Measurements from ENCODE around the gene TOX3. TPM values are rescaled to one million over a fixed set of nuclear protein-coding genes. Genes with fewer than 3 reads are reported as not detected.

The TOX3 gene
- total and polyA plus RNA-seq, 2 donors (not counting 3 experiments of a cell fraction or from before 2014, with no cell fraction given) = not detected

GRCh38 chr16:52535076-52535475, 11.9 kb downstream of the TOX3 start:
- intact Hi-C loops (cut with micrococcal nuclease) (no loop called here), dilution Hi-C loops (cut with MboI; ENCODE audit: extremely low pct_ligation_motif_present, low sequenced_read_pairs) (no loop called here)
- DNase-seq (ENCODE audit: low read depth, low spot score) (no peak), FAIRE-seq (no peak)
- H3K79me2 ChIP-seq (ENCODE audit: control insufficient read depth, insufficient read depth, low read length) = no peaks in the 10 kb centered on the region
- no peak for TF ChIP-seq POLR2AphosphoS5 (IDR thresholded peaks at IDR 0.05; ENCODE audit: insufficient read depth, low read depth, low read length)
- no peak for TF ChIP-seq POLR2A (IDR thresholded peaks at IDR 0.05; ENCODE audit: low read depth, low read length)
- TF ChIP-seq, protein P1, sequence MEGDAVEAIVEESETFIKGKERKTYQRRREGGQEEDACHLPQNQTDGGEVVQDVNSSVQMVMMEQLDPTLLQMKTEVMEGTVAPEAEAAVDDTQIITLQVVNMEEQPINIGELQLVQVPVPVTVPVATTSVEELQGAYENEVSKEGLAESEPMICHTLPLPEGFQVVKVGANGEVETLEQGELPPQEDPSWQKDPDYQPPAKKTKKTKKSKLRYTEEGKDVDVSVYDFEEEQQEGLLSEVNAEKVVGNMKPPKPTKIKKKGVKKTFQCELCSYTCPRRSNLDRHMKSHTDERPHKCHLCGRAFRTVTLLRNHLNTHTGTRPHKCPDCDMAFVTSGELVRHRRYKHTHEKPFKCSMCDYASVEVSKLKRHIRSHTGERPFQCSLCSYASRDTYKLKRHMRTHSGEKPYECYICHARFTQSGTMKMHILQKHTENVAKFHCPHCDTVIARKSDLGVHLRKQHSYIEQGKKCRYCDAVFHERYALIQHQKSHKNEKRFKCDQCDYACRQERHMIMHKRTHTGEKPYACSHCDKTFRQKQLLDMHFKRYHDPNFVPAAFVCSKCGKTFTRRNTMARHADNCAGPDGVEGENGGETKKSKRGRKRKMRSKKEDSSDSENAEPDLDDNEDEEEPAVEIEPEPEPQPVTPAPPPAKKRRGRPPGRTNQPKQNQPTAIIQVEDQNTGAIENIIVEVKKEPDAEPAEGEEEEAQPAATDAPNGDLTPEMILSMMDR (IDR thresholded peaks at IDR 0.05; ENCODE audit: extremely low read depth in 1 of 2, insufficient read depth in 1 of 2, low read depth in 1 of 2, low read length in 2 of 2) = no peak
- TF ChIP-seq JUN (IDR thresholded peaks at IDR 0.05; ENCODE audit: borderline replicate concordance, insufficient read depth, insufficient read length, low read depth) = no peak
- no peak for TF ChIP-seq EZH2 (IDR thresholded peaks at IDR 0.05; ENCODE audit: borderline replicate concordance, low read depth, low read length, severe bottlenecking)
- H3K4me1 ChIP-seq (ENCODE audit: control insufficient read depth, extremely low read depth, insufficient read depth, low read length) = no peaks in the 10 kb centered on the region
- POLR2A ChIA-PET = no interaction called here
- no peak overlapping the region for H2AFZ ChIP-seq (ENCODE audit: low read depth, low read length)
- CTCF ChIA-PET = no interaction called here
- no peak overlapping the region for H3K27ac ChIP-seq (ENCODE audit: insufficient read depth, low read depth, low read length)
- H3K4me2 ChIP-seq (ENCODE audit: insufficient read depth, low read length) = no peak overlapping the region
- H3K4me3 ChIP-seq (replicated peaks in 1 of 3; ENCODE audit: insufficient read depth in 1 of 3, low read depth in 1 of 3, low read length in 3 of 3) = no peak overlapping the region
- no peaks in the 10 kb centered on the region for H4K20me1 ChIP-seq (replicated peaks; ENCODE audit: control insufficient read depth, extremely low read depth, insufficient read depth, low read length)
- BruUV-seq (replicated peaks) = no TSS peak
- no peak overlapping the region for H3K9ac ChIP-seq (replicated peaks; ENCODE audit: extremely low read depth, insufficient read depth, low read length)
- H3K36me3 ChIP-seq (ENCODE audit: control insufficient read depth in 2 of 2, extremely low read depth in 1 of 2, insufficient read depth in 2 of 2, low read length in 2 of 2) = no peaks in the 10 kb centered on the region
- H3K9me3 ChIP-seq (replicated peaks; ENCODE audit: control insufficient read depth, insufficient read depth, low read length) = no peaks in the 10 kb centered on the region
- H3K27me3 ChIP-seq (ENCODE audit: control insufficient read depth in 2 of 2, insufficient read depth in 2 of 2, low read length in 2 of 2) = no peaks in the 10 kb centered on the region
- H3K9me1 ChIP-seq (replicated peaks; ENCODE audit: control insufficient read depth, extremely low read depth, insufficient read depth, low read length) = no peaks in the 10 kb centered on the region

- Histone ChIP-seq H3K4me2 (ENCODE audit: insufficient read depth, low read length) (no peak overlapping the region), H3K9me3 (replicated peaks; ENCODE audit: control insufficient read depth, insufficient read depth, low read length) (peaks cover 2% of the 10 kb centered on the region), H3K9ac (replicated peaks; ENCODE audit: extremely low read depth, insufficient read depth, low read length) (no peak overlapping the region), H4K20me1 (replicated peaks; ENCODE audit: control insufficient read depth, extremely low read depth, insufficient read depth, low read length) (no peaks in the 10 kb centered on the region), H3K79me2 (ENCODE audit: control insufficient read depth, insufficient read depth, low read length) (no peaks in the 10 kb centered on the region), H3K4me1 (ENCODE audit: control insufficient read depth, extremely low read depth, insufficient read depth, low read length) (no peaks in the 10 kb centered on the region), H3K27me3 (ENCODE audit: control insufficient read depth in 2 of 2, insufficient read depth in 2 of 2, low read length in 2 of 2) (no peaks in the 10 kb centered on the region), H3K27ac (ENCODE audit: insufficient read depth, low read depth, low read length) (no peak overlapping the region), H3K4me3 (replicated peaks in 1 of 3; ENCODE audit: insufficient read depth in 1 of 3, low read depth in 1 of 3, low read length in 3 of 3) (no peak overlapping the region), H3K9me1 (replicated peaks; ENCODE audit: control insufficient read depth, extremely low read depth, insufficient read depth, low read length) (no peaks in the 10 kb centered on the region), H3K36me3 (ENCODE audit: control insufficient read depth in 2 of 2, extremely low read depth in 1 of 2, insufficient read depth in 2 of 2, low read length in 2 of 2) (no peaks in the 10 kb centered on the region), H2AFZ (ENCODE audit: low read depth, low read length) (no peak overlapping the region)
- ChIA-PET CTCF (no interaction called here), POLR2A (no interaction called here)
- DNase-seq (ENCODE audit: low read depth, low spot score) (no peak), FAIRE-seq (no peak)
- dilution Hi-C loops (cut with MboI; ENCODE audit: extremely low pct_ligation_motif_present, low sequenced_read_pairs) = no loop called here
- TF ChIP-seq POLR2AphosphoS5 (IDR thresholded peaks at IDR 0.05; ENCODE audit: insufficient read depth, low read depth, low read length) (no peak), POLR2A (IDR thresholded peaks at IDR 0.05; ENCODE audit: low read depth, low read length) (no peak), GATA2 (IDR thresholded peaks at IDR 0.05; ENCODE audit: insufficient read depth, insufficient read length, low read depth, low read length) (no peak)
- TF ChIP-seq, protein P2, sequence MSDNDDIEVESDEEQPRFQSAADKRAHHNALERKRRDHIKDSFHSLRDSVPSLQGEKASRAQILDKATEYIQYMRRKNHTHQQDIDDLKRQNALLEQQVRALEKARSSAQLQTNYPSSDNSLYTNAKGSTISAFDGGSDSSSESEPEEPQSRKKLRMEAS (IDR thresholded peaks at IDR 0.05; ENCODE audit: insufficient read depth, insufficient read length) = no peak
- TF ChIP-seq, protein P1 (IDR thresholded peaks at IDR 0.05; ENCODE audit: extremely low read depth in 1 of 2, insufficient read depth in 1 of 2, low read depth in 1 of 2, low read length in 2 of 2) = no peak
- intact Hi-C loops (cut with micrococcal nuclease) = no loop called here
- no TSS peak for BruUV-seq (replicated peaks)
These were observed 13.6 kb downstream of the TOX3 start for GRCh38 chr16:52533296-52533695.
